Gastrocnemius medialis (tissue), 4 donors: ENCODE data around the gene ESPNL.

ENCODE experiments used
- CTCF ChIP-seq, 5 experiments: fragments of 450-650 bp in 3 of 5; fragments of 200-600 bp in 2 of 5; sonication (generic) in 2 of 5; IDR thresholded peaks in 4 of 5; conservative IDR thresholded peaks in 1 of 5; 1 replicate in 4 of 5; 2 replicates in 1 of 5; pipeline ENCODE4 v1.5.1; 2016 to 2019; ENCODE audit warnings: antibody characterized with exemption in 5 of 5, mild to moderate bottlenecking in 3 of 5, moderate library complexity in 3 of 5
- POLR2A ChIP-seq, 2 donors: fragments of 450-650 bp; IDR thresholded peaks; one replicate each; pipeline ENCODE4 v1.6.1; 2017; ENCODE audit warnings: antibody characterized with exemption in 2 of 2, mild to moderate bottlenecking in 2 of 2, moderate library complexity in 2 of 2

GRCh38 chr2:238083919-238084318, 16.2 kb upstream of the ESPNL start:
- TF ChIP-seq CTCF (IDR thresholded peaks at IDR 0.05 in 4 of 5, conservative IDR thresholded peaks at IDR 0.05 in 1 of 5): no peak
- TF ChIP-seq POLR2A (IDR thresholded peaks at IDR 0.05): no peak
